Stimulated activated CD4-positive, alpha-beta T cell treated with anti-CD3 and anti-CD28 coated beads, Interleukin-1b, Interleukin-23, amount 100 ng/mL, for 24 hours (primary cell): ENCODE measurements around the gene SHKBP1.
"Not testable (repeated sequence)": the region's sequence is repeated elsewhere in the genome, so short reads cannot be mapped to it uniquely, and the experiment has no call there.

Experiments used
- DNase-seq, 4 experiments: peaks; one replicate each; pipeline ENCODE4 v3.0.0-alpha.2; 2020; ENCODE audit warnings: low read depth in 4 of 4, low spot score in 1 of 4

The SHKBP1 gene

GRCh38 chr19:40584007-40584406, 7.3 kb downstream of the SHKBP1 start:
- no peak for DNase-seq

- DNase-seq = no peak
These were observed 8.7 kb downstream of the SHKBP1 start for GRCh38 chr19:40585241-40585981.

GRCh38 chr19:40585982-40586422, 9.3 kb downstream of the SHKBP1 start:
- DNase-seq = no peak

- DNase-seq = no peak
These were observed 9.9 kb downstream of the SHKBP1 start for GRCh38 chr19:40586611-40587010.

GRCh38 chr19:40588110-40588854, 11.6 kb downstream of the SHKBP1 start:
- DNase-seq = no peak

- DNase-seq = no peak
These were observed 12.4 kb downstream of the SHKBP1 start for GRCh38 chr19:40588926-40589569.

- no peak for DNase-seq
These were observed 13.1 kb downstream of the SHKBP1 start for GRCh38 chr19:40589591-40590429.

GRCh38 chr19:40590464-40591265, 14.0 kb downstream of the SHKBP1 start:
- DNase-seq = no peak

GRCh38 chr19:40591724-40592123, 15.1 kb downstream of the SHKBP1 start:
- not testable (repeated sequence) for DNase-seq

GRCh38 chr19:40592170-40592569, 15.5 kb downstream of the SHKBP1 start:
- no peak for DNase-seq

- DNase-seq = no peak
These were observed 17.6 kb downstream of the SHKBP1 start for GRCh38 chr19:40594255-40594654.

GRCh38 chr19:40594657-40595091, 18.0 kb downstream of the SHKBP1 start:
- DNase-seq = no peak

- no peak for DNase-seq
These were observed 20.1 kb downstream of the SHKBP1 start for GRCh38 chr19:40596608-40597328.

- no peak for DNase-seq
These were observed 20.7 kb downstream of the SHKBP1 start for GRCh38 chr19:40597329-40597838.

- DNase-seq = peak; percentile 72 to 78 (median 75)
These were observed 21.6 kb downstream of the SHKBP1 start for GRCh38 chr19:40598121-40598917.

GRCh38 chr19:40598918-40599307, 22.2 kb downstream of the SHKBP1 start:
- DNase-seq = no peak

- no peak for DNase-seq
These were observed 22.7 kb downstream of the SHKBP1 start for GRCh38 chr19:40599331-40599901.

GRCh38 chr19:40599902-40600569, 23.4 kb downstream of the SHKBP1 start:
- no peak for DNase-seq
